Stimulated activated CD4-positive, alpha-beta T cell treated with anti-CD3 and anti-CD28 coated beads, Interleukin-1b, Interleukin-23, amount 100 ng/mL, for 1 hour (primary cell): ENCODE measurements around the gene ARAP1.

Experiments
- DNase-seq, 2 donors: peaks; one replicate each; pipeline ENCODE4 v3.0.0-alpha.2; 2020; ENCODE audit warnings: low read depth in 2 of 2

ARAP1 gene

DNA sequence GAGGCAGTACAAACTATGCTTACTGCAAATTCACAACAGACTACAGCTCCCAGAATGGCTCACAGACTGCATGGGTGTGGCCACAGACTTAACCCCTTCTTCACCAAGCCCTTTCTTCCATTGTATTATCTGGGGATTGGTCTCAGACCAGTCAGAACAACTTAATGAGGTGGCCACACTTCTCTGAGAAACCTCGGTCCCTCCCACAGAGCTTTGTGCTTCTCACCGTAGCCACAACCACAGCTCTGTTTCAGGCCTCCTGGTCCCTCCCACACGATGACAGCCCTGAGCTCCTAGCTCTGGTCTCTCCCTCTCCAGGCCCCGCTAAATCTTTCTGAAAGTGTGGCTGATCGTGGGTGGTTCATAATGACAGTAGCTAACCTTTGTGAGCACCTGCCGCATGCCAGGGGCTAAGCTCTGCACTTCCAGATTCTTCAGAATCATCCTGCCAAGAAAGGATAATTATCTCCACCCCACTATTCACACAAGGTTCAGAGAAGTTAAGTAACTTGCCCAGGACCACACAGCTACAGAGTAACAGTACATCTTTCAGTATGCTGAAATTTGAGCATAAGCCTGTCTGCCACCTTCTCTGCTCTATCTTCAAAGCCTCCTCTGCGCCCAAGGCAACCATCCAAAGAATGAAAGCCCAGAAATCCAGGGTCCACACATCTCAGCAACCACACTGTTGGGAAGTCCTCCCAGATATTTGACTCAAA is 83.4 kb downstream of the ARAP1 start:
- DNase-seq: no peak

DNA sequence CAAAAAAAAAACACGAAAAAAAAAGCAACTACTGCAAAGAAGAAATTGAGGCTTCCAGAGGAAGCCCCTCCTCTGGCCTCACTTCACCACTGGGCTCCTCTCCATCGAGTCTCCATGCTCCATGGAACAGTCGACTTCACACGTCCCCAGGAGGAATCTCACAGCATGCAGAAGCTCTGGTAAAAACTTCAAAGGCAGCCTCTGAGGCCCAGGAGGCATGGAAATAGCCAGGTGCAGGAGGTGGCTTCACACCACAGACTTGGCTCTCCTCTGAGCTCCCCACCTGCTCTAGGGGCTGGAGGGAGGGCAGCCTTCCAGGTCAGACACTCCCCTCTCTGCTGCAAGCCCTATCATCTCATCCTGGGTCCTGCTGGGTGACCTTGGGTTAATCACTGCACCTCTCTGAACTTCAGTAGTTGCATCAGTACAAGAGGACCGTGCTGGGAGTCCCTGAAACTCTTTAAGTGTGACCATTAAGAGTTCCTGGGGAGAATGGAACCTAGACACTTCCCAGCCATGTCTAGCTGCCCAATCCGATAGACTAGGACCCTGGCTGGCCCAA is 86.2 kb downstream of the ARAP1 start:
- DNase-seq: no peak

DNA sequence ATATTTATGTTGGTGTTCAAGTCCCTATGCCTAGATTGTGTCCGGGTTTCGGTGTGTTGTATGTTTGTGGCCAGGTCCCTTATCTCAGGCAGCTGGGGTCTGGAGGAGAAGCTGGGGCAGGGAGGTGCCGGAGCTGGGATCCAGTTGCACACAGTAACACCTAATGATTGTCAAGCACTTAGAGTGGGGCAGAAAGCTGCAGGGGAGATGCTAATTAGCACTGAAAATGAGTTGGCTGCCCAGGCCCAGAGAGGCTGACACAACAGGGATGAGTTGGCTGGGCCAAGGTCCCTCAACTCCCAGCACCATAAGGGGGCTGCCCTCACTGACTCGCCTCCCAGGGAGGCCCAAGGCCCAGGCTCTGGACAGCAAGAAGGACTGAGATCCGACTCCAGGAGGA is 90.2 kb downstream of the ARAP1 start:
- DNase-seq: no peak

DNA sequence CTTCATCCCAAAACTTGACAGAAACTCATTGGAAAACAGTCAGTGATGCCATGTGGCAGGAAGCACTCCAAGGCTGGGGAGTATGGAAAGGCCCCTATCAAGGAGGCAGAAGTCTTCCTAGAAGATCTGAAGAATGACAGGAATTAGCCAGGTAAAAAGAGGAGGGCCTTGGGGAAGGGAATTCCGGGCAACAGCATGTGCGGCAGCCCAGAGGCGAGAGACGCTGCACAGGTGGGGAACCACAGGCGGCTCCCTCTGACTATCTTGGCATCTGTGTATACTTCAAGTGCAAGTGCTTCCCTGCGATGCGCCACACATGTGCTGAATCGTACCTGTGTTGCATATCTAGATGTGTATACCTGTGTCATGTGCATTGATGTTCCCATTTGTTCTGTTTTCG is 90.7 kb downstream of the ARAP1 start:
- DNase-seq: no peak

DNA sequence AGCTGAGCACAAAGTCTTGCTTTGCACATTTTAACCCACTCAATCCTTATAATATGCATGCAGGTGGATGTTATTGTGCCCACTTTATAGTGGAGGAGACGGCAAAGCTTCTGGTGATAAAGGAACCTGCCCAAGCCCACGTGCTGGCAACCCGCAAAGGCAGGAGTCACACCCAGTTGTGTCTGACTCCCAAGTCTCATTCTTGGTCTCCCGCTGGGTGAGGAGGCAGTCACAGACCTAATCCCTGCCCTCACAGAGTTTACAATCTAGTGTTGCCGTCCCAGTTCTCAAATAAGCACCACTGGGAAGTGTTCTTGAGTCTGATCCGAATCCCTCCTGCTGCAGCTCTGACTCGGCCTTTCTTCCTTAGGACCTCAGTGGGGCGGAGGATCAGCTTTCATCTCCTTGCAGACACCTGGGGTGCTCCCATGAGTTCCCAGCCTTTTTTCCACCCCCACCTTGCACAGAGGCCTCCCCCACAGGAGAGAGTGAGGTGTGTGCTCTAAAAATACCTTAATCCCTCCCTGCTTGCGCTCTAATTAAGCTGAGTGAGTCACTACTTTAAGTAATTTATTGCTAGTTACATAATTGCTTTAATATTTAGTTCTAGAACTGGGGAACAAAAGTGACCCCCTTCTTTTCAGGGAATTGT is 93.1 kb downstream of the ARAP1 start:
- no peak for DNase-seq

DNA sequence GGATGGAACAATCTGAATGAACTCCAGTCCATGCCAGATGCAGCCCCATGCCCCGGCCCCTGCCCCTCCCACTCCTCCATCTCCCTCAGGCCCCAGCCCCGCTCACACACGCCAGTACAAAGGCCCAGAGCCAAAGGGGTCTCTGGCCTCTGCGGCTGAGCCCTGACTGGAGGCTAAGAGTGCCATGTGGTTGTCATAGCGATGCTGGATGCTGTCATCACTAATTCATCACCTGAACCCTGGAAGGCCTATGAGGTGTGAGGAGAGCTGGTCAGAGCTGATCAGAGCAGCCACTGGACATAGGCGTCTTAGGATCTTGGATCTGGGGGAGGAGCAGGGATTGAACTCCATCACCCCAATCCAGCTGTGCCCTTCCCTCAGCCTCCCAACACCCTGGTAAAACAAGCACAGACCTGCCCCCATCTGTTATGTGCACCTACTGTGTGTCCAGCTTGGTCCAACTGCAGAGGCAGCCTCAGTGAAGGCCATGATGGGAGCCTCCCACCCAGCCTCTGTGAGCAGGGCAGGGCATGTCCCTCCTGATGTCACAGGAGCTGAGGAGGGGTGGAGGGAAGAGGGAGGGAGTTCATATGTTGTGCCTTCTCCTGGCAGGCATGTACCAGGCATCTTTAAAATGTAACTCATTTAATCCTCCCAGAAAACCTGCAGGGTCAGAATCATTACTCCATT is 94.7 kb downstream of the ARAP1 start:
- no peak for DNase-seq

DNA sequence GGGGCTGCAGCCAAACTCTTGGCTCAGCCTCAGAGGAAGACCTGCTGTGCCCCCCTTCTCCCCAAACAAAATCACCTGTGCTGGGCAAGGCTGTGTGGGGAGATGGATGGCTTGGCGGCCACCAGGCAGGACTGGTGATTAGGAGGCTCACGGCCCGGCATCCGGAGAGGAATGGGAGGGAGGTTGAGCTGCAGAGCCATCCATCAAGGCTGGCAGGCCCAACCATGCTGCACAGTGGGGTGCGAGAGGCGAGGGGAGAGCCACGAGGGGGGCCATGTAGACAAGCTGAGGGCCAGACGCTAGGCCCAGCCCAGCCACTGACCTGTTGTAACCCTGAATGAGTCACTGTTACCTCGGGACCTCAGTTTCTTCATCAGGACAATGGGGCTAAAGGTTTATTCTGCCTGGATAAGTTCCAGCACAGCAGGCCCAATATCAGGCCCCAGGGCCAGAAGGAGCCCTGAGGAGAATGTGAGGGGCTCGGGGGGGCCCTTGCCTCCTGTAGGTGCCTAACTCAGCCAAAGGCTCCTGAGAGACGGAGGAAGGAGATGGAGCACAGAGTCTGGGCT is 96.2 kb downstream of the ARAP1 start:
- DNase-seq: no peak

DNA sequence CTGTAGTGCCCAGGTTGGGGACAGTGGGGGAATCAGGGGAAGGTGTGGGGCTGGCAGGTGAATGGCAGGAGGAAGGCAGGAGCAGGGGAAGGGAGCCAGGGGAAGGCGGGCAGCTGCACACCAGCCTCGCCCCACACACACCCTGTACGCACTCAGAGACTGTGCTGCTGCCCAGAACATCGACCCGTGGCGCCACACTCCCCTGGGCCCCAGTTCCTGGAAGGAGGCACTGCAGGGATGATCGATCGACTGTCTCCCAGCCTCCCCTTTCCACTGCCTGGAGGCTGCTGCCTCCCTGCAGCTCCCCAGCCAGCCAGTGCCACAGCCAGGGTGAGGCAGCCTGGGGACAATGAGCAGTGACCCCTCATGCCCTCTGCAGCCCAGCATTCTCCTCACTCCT is 97.2 kb downstream of the ARAP1 start:
- DNase-seq: no peak

DNA sequence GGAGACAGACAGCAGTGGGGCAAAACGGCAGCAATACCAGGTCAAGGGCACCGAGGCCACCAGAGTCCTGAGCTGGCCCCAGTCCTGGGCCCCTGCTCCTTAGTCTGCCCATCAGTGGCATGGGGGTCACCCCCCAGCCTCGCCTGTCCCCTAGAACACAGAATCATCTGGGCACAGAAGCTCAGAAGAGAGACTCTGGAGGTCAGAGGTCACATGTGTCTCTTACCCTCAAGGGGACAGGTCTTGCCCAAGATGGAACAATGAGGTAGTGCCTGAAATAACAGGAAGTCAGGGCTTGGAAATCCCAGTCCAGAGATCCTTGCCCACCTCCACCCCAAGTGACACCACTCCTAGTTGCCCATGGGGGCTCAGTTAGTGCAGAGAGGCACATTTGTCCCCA is 98.6 kb downstream of the ARAP1 start:
- DNase-seq: no peak

DNA sequence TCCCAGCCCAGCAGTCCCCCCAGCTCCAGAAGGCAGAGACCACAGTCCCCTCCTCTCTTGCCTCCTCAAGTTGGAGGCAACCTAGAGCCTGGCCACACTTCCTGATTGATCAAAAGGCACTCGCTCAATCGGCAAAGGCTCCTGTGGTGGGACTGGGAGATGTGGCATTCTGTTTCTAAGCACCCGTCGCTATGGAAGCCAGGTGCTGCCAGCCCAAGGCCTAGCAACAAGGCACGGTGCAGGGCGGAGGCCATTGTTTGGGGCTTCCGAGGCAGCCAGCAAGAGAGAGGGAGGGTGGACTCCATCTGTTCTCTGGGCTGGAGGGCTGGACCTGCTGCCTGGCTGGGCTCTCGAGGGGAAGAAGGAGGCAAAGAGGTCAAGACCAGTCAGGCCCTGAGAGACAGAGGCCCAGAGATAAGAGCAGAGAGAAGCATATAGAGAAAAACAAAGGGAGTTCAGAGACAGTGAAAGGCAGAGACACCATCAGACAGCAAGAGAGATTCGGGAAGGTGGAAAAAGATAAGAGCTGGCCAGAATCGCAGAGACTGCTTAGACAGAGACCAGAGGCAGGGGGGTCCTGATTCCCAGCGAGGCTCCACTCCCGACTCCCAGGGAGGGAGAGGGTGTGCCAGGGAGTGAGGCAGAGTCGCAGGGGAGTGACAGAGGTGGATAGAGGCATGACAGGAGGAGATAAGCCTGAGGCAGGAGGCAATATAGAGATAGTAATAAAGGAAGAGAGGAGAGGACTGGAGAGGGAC is 99.2 kb downstream of the ARAP1 start:
- no peak for DNase-seq

DNA sequence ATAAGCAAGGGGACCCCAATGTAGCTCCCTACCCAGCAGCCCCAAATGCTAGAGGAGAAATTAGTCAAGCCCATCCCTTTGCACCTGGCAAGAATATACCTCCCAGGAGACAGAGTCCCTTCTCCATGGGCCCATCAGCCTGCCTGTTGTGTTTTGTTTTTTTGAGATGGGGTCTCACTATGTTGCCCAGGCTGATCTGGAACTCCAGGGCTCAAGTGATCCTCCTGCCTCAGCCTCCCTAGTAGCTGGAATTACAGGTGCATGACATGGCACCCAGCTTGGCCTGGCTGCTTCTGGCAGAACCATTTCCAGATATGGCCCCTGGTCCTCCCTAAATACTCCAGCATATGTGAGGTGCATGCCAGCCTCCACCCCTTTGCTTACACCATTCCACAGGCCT is 100.1 kb downstream of the ARAP1 start:
- no peak for DNase-seq

DNA sequence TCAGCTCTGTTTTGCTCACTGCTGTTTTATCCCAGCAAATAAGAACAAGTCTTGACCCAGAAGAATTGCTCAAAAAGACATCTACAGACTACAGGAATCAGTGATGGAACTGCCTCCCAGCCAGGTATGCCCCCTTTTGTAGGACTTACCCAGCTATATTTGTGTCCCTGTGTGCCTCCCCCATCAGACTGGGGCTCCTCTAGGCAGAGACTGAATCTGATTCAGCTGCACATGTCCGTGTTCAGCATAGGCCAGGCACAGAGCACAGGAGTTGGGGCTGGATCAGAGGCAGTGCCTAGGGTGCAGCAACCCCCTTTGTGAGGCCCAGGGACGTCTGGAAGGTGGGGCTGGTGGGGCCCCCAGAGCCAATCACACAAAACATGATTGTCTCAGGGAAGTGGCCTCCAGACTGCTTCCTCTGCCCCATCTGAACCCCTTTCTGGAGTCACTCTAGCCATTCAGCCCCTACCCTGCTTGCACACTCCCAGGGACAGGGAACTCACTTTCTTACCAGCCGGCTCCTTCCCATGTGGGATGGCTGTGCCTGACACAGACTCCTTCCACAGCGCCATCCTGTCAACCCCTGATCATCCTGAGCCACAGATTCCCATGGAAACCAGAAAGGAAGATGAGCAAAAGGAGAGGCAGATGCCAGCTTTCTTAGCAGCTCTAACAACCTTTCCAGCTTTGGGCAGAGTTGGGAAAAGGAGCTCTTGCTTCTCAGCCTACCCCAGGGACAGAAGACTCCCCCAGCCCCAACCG is 102.8 kb downstream of the ARAP1 start:
- DNase-seq: no peak

DNA sequence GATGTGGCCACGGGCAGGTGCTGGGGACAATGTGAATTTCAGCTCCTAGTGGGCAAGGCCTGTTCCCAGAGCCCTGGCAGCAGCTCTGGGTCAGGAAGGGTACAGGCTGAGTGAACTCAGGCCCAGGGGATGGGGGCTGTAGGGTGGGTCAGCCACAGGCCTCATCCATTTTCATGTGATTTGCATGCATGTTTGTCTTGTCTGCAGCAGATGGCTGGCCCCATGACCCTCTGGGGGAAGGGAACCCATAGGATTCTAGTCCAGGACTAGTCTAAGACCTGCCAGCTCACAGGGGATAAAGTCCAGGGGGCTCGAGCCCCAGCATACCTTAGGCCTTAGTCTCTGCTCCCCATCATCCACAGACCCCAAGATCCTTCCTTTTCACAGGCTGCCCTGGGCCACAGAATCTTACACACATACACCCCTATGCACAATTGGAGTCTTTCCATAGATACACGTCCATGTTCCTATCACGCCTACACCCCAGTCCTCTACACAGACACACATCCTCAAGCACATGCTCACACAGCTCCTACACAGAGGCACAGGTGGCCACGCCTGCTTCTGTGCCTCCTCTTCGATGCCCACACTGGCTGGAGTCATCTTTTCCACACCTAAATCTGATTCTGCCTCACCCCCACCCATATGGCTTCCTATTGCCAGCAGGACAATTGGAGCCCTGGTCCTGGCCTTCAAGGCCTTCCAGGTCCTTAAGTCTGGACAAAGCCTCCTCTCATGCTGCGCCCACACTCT is 103.6 kb downstream of the ARAP1 start:
- no peak for DNase-seq

DNA sequence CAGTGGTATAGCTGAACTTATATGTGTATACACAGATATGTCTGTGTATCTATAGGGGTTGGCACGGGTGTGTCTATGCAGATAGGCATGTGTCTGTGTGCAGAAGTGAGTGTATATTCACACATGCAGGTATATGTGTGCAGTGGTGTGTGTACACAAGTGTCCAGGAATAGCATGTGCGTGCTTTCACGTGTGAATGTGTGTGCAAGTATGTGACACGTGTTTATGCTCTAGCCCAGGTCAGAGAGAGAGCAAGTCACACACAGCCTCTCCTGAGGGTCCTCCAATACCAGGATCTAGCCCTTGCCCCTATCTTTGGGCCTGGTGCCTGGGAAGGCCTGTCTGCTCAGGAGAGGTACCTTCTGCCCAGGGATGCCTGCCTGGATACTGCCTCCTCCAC is 104.3 kb downstream of the ARAP1 start:
- DNase-seq: no peak

DNA sequence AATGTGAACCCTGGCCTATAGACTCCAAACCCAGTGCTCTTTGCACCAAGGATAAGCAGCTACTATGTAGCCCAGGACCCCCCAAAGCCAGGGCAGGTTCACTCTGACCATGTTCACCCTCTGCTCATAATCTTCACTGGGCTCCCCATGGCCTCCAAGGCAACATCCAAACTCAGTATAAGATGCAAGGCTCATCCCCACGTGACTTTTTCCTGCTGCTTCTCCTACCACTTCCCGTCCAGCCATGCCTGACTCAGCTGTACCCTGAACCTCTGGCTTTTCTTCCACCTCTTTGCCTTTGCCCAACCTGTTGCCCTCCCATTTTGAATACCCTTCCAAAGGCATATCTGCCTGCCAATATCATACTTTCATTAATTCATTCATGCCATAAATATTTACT is 105.7 kb downstream of the ARAP1 start:
- no peak for DNase-seq

DNA sequence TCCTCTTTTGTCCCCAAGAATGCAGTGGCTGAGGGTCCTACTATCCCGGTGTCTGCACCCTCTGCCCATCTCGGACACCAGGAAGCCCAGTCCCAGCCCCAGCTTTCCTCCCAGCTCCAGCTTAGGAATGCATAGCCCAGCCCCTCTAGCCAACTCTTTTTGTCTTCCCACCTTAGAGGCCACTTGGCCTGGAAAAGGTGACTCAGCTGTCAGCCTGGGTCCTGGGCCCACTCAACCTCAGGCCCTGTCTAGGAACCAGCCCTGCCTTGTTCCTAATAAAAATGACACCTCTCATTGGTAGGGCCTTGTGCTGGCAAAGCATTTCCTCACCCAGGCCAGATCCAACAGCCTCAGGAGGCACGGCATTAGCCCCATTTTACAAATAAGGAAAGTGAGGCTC is 106.2 kb downstream of the ARAP1 start:
- no peak for DNase-seq

DNA sequence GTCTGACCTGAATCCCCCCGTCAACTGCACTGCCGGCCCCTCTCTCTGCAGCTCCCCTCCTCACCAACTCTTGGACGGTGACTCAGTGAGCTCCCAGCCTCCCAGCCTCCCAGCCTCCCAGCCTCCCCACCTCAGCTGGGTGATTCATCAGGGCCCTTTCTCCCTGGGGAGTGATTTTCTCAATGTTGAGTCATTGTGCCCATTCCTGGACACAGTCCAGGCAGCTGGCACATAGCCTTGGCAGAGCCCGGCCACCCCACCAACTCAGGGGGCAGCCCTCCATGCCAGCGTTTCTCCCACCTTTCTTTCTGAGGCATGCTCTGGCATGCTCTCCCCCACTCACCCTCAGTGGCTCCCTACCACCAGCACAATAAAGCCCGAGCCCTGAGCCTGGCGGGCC is 108.7 kb downstream of the ARAP1 start:
- DNase-seq: no peak

DNA sequence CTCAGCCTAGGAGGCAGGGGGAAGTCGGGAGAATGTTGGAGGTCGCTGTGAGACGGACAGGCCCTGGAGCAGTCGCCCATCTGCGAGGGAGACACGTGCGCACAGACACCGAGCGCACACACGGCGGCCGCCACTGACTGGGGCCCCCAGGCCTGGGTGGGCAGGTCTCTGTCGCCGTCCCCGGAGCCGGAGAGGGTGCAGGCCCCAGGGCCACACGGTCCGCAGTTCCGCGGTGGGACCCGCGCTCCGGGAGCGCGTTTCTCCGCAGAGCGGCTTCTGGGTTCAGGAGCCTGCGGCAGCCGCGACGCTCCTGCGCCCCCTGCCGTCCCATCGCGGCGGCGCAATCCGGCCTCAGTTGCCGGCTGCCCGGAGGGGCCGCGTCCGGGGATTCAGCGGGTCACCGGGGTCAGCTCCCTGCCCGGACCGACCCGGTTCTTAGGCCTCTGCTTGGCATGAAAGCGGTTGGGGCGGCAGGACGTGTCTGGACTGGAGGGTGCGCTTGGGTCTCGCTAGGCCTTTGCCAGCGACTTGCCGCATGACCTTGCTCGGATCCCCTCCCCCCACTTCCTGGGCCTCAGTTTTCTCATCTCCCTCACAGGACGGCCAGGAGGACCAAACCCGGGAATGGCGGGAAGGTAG is 109.2 kb downstream of the ARAP1 start:
- peak; percentile 23 to 47 for DNase-seq

DNA sequence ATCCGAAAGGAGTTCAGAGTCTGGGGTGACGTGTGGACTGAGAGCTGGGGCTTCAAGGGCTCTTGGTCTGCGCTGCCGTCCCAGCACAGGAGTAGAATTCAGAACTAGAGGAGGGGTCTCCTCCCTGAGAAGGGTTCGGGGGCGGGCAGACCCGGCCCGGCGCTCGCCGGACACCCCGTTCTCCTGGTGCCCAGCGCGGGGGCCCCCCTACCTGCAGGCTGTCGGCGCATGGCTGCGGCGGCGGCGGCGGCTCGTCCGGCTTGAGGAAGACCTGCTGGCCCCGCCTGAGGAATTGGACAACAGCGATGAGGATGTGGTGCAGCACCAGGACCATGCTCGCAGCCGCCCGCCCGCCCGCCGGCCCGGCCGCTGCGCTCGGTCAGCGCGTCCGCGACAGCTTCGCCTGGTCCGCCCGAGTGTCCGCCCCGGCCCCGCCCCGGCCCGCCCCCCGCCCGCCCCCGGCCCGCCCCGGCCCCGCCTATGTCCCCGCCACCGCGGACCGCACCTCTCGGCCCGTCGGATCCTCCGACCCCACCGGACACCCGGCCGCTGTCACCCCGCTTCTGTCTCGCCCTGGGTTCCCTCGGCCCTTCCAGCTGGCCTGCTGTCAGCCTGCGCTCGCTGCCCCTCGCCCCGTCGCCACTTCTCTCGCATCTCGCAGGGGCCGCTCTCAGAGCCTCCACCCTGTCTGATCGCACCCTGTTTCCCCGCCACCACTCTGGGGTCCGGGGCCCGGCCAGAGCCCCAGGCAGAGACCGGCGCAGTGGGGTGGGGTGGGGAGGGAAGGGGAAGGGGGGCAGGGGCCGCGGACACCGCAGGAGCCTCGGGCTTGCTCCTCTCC is 109.9 kb downstream of the ARAP1 start:
- DNase-seq: no peak
